Activated CD8-positive, alpha-beta memory T cell treated with anti-CD3 and anti-CD28 coated beads for 36 hours (primary cell): Measurements from ENCODE around the gene SCARF2. TPM values are rescaled to one million over a fixed set of nuclear protein-coding genes. Genes with fewer than 3 reads are reported as not detected.
"Not testable (repeated sequence)": the region's sequence is repeated elsewhere in the genome, so short reads cannot be mapped to it uniquely, and the experiment has no call there.

Experiments
- CTCF ChIA-PET: fragments of 350-600 bp; sonication (Branson Sonifier 250); formaldehyde crosslinking; loops from one replicate; lab custom pipeline; 2021; ENCODE audit warnings: antibody characterized with exemption; lab: Charles Lee
- POLR2A ChIA-PET: fragments of 350-600 bp; sonication (Branson Sonifier 250); formaldehyde crosslinking; loops from one replicate; lab custom pipeline; 2021; ENCODE audit warnings: antibody characterized with exemption; lab: Charles Lee
- total RNA-seq, 2 experiments: library from RNA; stranded (reverse); gene quantifications; one replicate each; pipeline ENCODE4 v1.2.3, GENCODE V29; 2021

Gene SCARF2
- under 1 TPM; 0.08 to 0.21 TPM for total RNA-seq

GRCh38 chr22:20437613-20438426 lies at the start of gene SCARF2:
TSS of gene SCARF2 (minus strand) at chr22:20437825. CDS start at chr22:20437754, 71 bp downstream.
- ChIA-PET CTCF (no interaction called here), POLR2A (no interaction called here)

DNA sequence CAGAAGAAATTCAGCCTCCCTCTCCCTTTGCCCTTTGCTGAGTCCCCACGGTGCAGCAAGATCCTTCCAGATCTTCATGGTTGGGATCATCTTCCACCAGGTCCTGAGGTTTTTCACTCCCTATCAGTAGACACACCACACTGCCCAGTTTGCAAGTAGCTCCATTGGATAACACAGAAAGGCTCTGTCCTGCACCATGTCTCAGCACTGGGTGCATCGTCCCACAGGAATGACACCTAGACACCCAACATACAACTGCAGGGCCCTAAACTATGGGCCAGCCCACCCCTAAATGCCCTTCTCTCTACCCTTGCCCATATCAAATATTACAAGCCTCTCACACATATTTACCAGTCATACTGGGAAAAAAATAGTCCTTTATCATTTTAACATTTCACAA lies 48.6 kb upstream of the SCARF2 start:
- ChIA-PET POLR2A (no interaction called here), CTCF (no interaction called here)

DNA sequence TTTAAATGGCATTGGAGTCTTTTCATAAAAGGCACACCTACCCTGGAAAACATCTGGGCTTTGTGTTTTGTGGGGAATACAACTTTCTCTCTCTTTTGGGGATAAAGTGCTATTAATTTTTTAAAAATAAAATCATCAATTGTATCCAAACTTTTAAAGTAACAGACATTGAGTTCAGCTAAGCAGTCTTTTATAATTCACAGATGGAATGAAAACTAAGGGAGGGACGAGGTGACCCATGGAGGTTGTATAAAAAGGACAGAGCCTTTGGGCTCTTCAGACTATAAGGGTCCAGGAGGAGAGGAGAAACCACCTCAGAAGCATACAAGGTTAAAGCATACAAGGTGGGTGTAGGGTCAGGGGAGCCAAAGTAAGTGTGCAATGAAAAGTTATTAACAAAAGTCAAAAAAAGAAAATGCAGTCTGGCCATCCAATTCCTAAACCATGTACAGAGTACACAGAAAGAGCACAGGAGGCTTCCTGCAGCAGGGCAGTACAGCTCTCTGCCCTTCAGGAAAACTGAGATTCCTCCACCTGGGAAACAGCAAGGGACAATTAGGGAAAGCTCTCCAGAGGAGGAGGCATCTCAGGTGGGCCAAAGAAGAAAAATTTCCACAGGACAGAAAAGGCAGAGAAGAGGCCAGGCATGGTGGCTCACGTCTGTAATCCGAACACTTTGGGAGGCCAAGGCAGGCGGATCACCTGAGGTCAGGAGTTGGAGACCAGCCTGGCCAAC lies 47.5 kb upstream of the SCARF2 start:
- CTCF ChIA-PET = interaction anchor here (1.1 kb wide), 1 partner anchor 79 kb away, joined by 3 read pairs; no protein-coding TSS in a partner anchor
- POLR2A ChIA-PET = no interaction called here

DNA sequence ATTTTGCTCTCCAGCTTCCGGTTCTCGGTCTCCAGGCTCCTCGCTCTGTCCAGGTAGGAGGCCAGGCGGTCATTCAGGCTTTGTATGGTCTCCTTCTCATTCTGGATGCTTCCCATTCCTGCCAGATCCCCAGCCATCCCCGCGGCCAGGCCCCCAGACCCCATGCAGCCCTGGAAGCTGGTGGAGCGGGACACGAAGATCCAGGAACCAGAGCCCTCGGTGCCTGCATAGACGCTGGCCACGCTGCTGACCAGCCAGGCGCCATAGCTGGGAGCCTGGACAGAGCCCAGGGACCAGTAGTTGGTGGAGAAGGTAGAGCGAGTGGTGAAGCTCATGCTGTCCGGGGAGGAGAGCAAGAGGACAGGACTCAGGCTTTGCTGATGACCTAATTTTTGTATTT lies 46.1 kb upstream of the SCARF2 start:
- CTCF ChIA-PET = interaction anchor here (1.5 kb wide), 1 partner anchor 30 kb away, joined by 5 read pairs; no protein-coding TSS in a partner anchor
- POLR2A ChIA-PET = no interaction called here

DNA sequence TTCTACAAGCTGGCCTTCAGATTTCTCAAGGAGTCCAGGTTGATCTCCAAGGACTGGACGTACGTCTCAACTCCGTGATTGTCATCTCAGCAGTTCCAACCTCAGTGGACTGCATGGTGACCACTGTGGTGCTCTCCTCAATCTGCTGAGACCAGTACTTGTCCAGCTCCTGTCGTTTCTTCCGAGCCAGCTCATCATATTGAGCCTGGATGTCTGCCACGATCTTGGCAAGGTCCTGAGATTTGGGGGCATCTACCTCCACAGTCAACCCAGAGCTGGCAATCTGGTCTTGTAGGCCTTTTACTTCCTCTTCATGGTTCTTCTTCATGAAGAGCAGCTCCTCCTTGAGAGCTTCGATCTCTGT lies 45.5 kb upstream of the SCARF2 start:
- CTCF ChIA-PET = interaction anchor here (1.1 to 1.5 kb wide), 2 partner anchors 8 to 29 kb away, joined by 4 to 5 read pairs; no protein-coding TSS in a partner anchor
- POLR2A ChIA-PET = not testable (repeated sequence)

GRCh38 chr22:20479612-20480196 lies 42.1 kb upstream of the SCARF2 start:
- POLR2A ChIA-PET = no interaction called here
- CTCF ChIA-PET = no interaction called here

GRCh38 chr22:20478059-20478458 lies 40.4 kb upstream of the SCARF2 start:
- POLR2A ChIA-PET = not testable (repeated sequence)
- CTCF ChIA-PET = interaction anchor here (0.7 kb wide), 1 partner anchor 168 kb away, joined by 4 read pairs; no protein-coding TSS in a partner anchor

GRCh38 chr22:20475569-20475968 lies 37.9 kb upstream of the SCARF2 start:
- CTCF ChIA-PET, POLR2A ChIA-PET: not testable (repeated sequence)

DNA sequence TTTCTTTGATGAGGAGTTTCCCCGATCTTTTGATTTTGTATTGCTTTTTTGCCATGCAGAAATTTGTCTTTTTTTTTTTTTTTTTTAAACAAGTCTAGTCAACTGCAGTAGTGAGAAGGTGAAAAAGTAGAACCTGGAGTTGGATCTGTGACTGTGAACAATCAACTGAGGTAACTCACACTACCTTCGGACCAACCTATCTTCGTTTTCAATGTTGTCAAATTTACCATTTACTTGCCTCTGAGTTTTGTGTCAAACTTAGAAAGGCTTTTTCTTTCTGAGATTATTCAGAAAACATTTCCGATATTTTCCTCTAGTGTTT lies 37.5 kb upstream of the SCARF2 start:
- ChIA-PET CTCF (no interaction called here), POLR2A (no interaction called here)

- ChIA-PET POLR2A (no interaction called here), CTCF (interaction anchor here (1.0 kb wide), 1 partner anchor 97 kb away, joined by 3 read pairs; no protein-coding TSS in a partner anchor)
These were observed 35.2 kb upstream of the SCARF2 start for GRCh38 chr22:20472629-20473442.

DNA sequence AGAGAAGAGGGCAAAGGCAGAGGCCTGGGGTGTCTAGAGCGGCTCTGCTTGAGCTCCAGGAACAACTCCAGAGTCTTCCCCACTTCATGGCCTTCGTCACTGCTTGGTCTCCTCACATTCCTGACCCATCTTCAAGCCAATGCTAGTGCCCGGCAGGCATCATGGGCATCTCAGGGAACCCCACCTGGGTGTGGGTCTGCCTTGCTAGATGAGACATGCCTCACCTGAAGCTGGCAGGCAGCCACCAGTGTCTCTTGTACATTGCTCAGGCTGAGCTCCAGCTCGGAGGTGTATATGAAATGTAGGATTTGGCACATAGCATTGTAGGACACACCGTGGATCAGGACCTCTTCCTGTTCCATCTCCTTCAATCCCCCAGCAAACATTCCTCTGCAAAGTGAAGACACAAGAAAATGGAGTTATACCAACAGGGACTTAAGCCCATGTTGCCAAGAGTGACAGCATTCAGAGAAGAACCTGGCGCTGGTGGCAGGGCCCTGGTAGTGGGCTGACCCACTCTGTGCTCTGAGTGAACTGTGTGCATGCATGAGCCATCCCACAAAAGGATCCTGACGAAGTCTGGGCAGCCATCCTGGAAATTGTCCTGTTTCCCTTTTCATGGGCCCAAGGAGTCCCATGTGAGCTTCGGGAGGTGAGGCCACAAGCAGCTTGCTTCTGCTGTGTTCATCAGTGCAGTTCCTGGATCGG lies 33.7 kb upstream of the SCARF2 start:
- POLR2A ChIA-PET = no interaction called here
- CTCF ChIA-PET = no interaction called here

DNA sequence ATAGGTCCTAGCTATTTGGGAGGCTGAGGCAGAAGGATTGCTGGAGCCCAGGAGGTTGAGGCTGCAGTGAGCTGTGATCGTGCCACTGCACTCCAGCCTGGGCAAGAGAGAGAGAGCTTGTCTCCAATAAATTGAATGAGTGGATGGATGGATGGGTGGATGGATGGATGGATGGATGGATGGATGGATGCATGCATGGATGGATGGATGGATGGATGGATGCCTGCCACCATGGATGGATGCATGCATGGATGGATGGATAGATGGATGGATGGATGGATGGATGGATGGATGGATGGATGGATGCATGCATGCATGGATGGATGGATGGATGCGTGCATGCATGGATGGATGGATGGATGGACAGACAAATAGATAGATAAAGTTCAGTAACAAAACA lies 32.9 kb upstream of the SCARF2 start:
- POLR2A ChIA-PET, CTCF ChIA-PET: not testable (repeated sequence)

DNA sequence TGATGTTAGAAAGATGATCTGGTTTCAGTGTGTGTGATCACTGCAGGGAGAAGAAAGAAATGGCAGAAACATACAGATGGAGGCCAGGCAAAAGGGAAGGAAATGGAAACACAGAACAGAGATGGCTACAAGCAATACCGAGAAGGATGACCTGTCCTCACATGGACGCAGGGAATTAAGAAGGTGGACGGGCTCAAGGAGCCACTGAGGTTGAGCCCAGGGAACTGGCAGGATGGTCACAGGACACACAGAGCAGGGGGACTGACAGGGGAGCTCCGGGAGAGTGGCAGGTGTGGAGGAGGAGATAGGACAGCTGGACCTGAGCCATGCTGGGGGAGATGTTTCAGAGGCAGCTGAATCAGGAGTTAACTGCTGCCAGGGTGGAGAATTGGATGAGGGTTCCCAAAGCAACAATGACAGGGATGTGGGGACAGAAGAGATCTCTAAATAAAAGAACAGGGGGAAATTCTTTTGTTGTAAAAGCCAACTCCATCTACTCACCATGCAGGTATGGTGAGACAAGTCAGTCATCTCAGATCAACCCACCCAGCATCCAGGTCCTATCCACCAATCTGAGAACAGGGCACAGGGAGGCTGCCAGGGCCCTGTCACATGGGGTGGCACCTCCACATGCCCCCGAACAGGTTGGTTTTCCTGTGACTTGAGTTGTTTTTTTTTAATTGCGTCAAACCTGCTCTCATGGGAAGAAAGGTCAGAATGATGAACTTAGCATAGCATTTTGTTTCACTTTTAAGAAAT lies 31.7 kb upstream of the SCARF2 start:
- ChIA-PET POLR2A (no interaction called here), CTCF (interaction anchor here (2.1 kb wide), 1 partner anchor 51 kb away, joined by 4 read pairs; no protein-coding TSS in a partner anchor)

GRCh38 chr22:20466659-20467379 lies 29.2 kb upstream of the SCARF2 start:
- POLR2A ChIA-PET = no interaction called here
- CTCF ChIA-PET = no interaction called here

- ChIA-PET CTCF (interaction anchor here (0.7 kb wide), 1 partner anchor 550 kb away, joined by 3 read pairs; no protein-coding TSS in a partner anchor), POLR2A (no interaction called here)
These were observed 28.1 kb upstream of the SCARF2 start for GRCh38 chr22:20465759-20466077.

- ChIA-PET POLR2A (interaction anchor here (1.3 kb wide), 1 partner anchor 30 kb away, joined by 3 read pairs; the partner anchor contains the start of gene KLHL22), CTCF (interaction anchor here (1.3 to 1.6 kb wide), 2 partner anchors 47 to 70 kb away, joined by 3 to 6 read pairs; no protein-coding TSS in a partner anchor)
These were observed 27.5 kb upstream of the SCARF2 start for GRCh38 chr22:20464912-20465758.
